Loucy (cell line): Measurements from ENCODE around the gene ERVW-1.

Experiments used
- CTCF ChIP-seq: fragments of 200-600 bp; sonication (generic); conservative IDR thresholded peaks from 2 replicates; pipeline ENCODE4 v1.5.1; 2014; ENCODE audit warnings: mild to moderate bottlenecking, antibody characterized with exemption, low read length
- EZH2phosphoT487 ChIP-seq: fragments of 200-600 bp; IDR thresholded peaks from 2 replicates; pipeline ENCODE4 v1.6.1; 2018; ENCODE audit warnings: antibody characterized with exemption, mild to moderate bottlenecking, moderate library complexity, borderline replicate concordance

GRCh38 chr7:92446869-92447344, 30.8 kb downstream of the ERVW-1 start:
- TF ChIP-seq CTCF, result no peak
- TF ChIP-seq EZH2phosphoT487, result no peak
